ENCODE measurements around the gene AIMP2. TPM values are rescaled to one million over a fixed set of nuclear protein-coding genes. Genes with fewer than 3 reads are reported as not detected.
A peak's percentile ranks its signal among the peaks of the same experiment; 100 is the strongest.

Gene AIMP2
- total RNA-seq, 1 experiment from 2014 or later = 68.4 TPM

DNA sequence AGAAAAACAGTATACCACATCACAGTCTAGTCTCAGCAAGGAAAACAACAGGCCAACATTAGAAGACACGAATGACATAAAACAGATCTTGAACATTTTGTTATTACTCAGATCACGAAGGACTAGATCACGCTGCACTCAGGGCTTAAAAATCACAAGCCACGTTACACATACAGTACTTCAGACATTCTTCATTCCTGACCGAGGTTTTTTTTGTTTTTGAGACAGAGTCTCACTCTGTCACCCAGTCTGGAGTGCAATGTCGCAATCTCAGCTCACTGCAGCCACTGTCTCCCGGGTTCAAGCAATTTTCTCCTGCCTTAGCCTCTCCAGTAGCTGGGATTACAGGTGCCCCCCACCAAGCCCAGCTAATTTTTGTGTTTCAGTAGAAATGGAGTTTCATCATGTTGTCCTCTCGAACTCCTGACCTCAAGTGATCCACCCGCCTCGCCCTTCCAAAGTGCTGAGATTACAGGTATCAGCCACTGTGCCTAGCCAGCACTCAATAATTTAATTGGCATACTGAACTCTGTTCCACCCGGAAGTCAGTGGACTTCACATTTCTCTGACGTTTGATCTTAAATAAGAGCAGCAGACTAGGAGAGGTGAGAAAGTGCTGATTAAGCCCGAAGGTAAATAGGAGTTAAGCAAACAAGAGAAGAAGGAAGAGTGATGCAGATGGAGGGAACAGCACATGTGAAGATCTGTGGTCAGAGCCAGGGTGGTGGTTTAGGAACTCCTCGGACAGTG is 3.5 kb downstream of the AIMP2 start:
- H3F3A ChIP-seq (ENCODE audit: low read length, unreplicated experiment) = no peaks in the 10 kb centered on the region
- peaks cover 22% of the 10 kb centered on the region for H3K36me3 ChIP-seq (ENCODE audit: low read depth, low read length)
- no peak overlapping the region for H3K4me3 ChIP-seq (ENCODE audit: low read length)
- CTCF ChIA-PET = interaction anchor here (1.4 kb wide), 1 partner anchor 16 kb away, joined by 11 read pairs; no protein-coding TSS in a partner anchor
- no TSS peak for BruUV-seq (replicated peaks)
- ATAC-seq (no peak), DNase-seq (no peak)
- TF ChIP-seq EZH2phosphoT487 (IDR thresholded peaks at IDR 0.05; ENCODE audit: borderline replicate concordance, low read length) = no peak
- TF ChIP-seq, protein P1, sequence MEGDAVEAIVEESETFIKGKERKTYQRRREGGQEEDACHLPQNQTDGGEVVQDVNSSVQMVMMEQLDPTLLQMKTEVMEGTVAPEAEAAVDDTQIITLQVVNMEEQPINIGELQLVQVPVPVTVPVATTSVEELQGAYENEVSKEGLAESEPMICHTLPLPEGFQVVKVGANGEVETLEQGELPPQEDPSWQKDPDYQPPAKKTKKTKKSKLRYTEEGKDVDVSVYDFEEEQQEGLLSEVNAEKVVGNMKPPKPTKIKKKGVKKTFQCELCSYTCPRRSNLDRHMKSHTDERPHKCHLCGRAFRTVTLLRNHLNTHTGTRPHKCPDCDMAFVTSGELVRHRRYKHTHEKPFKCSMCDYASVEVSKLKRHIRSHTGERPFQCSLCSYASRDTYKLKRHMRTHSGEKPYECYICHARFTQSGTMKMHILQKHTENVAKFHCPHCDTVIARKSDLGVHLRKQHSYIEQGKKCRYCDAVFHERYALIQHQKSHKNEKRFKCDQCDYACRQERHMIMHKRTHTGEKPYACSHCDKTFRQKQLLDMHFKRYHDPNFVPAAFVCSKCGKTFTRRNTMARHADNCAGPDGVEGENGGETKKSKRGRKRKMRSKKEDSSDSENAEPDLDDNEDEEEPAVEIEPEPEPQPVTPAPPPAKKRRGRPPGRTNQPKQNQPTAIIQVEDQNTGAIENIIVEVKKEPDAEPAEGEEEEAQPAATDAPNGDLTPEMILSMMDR (conservative IDR thresholded peaks at IDR 0.05; ENCODE audit: low read depth, low read length) = no peak
- TF ChIP-seq EZH2 (IDR thresholded peaks at IDR 0.05; ENCODE audit: low read length, unreplicated experiment) = no peak
- peaks cover 49% of the 10 kb centered on the region for H3K79me2 ChIP-seq (ENCODE audit: low read length)
- no peaks in the 10 kb centered on the region for H3K27me3 ChIP-seq (ENCODE audit: low read length)
- H3K9ac ChIP-seq (ENCODE audit: low read length) = no peak overlapping the region
- H3K9me3 ChIP-seq (ENCODE audit: low read length) = no peaks in the 10 kb centered on the region
- intact Hi-C loops (cut with micrococcal nuclease) = no loop called here
- H2AFZ ChIP-seq (ENCODE audit: low read length) = no peak overlapping the region
- POLR2A ChIA-PET (ENCODE audit: unreplicated experiment) = interaction anchor here (0.6 kb wide), 2 partner anchors 45 to 542 kb away, joined by 4 to 5 read pairs; no protein-coding TSS in a partner anchor
- no peak overlapping the region for H3K27ac ChIP-seq (ENCODE audit: low read length)
- peaks cover 4% of the 10 kb centered on the region; the same call in 1 of the 2 replicates for H3K4me1 ChIP-seq (ENCODE audit: insufficient read depth, low read length)
- no peaks in the 10 kb centered on the region for H3K9me2 ChIP-seq (replicated peaks; ENCODE audit: low read length)
- H3K4me2 ChIP-seq (ENCODE audit: low read length) = no peak overlapping the region
- no peaks in the 10 kb centered on the region for H4K20me1 ChIP-seq (ENCODE audit: low read length)

DNA sequence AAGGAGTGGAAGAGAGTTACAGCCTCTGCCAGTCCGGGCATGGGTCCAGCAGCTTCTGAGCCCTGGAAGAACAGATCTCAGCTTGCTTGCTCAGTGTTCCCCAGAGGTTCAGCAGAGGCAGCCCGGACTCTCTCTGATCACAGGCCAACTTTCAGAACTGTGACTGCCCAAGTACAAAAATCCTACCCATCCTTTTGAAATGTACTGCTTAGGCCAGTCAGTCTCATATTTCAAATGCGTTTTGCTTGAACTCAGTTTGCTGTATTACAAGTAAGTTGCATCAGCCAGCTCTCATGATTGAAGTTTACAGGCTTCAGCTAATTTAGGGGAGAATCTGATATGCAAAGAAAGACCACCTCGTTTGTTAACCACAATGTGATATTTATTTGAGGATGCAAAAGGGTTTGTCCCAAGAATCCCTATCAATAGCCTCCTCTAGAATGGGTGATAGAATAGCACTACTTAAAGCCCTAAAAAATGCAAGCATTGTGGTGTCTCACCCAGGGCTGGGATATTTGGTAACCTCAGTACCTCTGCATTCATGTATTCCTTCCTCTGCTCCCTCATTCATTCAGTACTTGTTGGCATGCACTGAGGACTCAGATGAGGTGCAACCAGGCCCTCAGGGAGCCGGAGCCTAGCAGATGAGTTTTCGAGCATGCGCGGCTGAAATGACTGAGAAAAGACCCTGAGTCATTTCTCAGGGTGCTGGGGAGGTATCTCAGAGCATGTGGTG is 7.0 kb downstream of the AIMP2 start:
- peak; percentile 46; the same call in 1 of the 2 replicates for ATAC-seq
- no peak for DNase-seq
- H3K4me2 ChIP-seq (ENCODE audit: low read length) = no peak overlapping the region
- no peak overlapping the region for H3K9ac ChIP-seq (ENCODE audit: low read length)
- no peaks in the 10 kb centered on the region for H4K20me1 ChIP-seq (ENCODE audit: low read length)
- ChIA-PET POLR2A (ENCODE audit: unreplicated experiment) (no interaction called here), CTCF (no interaction called here)
- TF ChIP-seq, protein P1 (conservative IDR thresholded peaks at IDR 0.05; ENCODE audit: low read depth, low read length) = no peak
- TF ChIP-seq EZH2 (IDR thresholded peaks at IDR 0.05; ENCODE audit: low read length, unreplicated experiment) (no peak), EZH2phosphoT487 (IDR thresholded peaks at IDR 0.05; ENCODE audit: borderline replicate concordance, low read length) (no peak)
- no peak overlapping the region for H3K4me3 ChIP-seq (ENCODE audit: low read length)
- H2AFZ ChIP-seq (ENCODE audit: low read length) = no peak overlapping the region
- no peak overlapping the region for H3K27ac ChIP-seq (ENCODE audit: low read length)
- no peaks in the 10 kb centered on the region for H3F3A ChIP-seq (ENCODE audit: low read length, unreplicated experiment)
- no peaks in the 10 kb centered on the region for H3K9me2 ChIP-seq (replicated peaks; ENCODE audit: low read length)
- no TSS peak for BruUV-seq (replicated peaks)
- peaks cover 19% of the 10 kb centered on the region for H3K79me2 ChIP-seq (ENCODE audit: low read length)
- intact Hi-C loops (cut with micrococcal nuclease) = no loop called here
- no peaks in the 10 kb centered on the region for H3K27me3 ChIP-seq (ENCODE audit: low read length)
- peaks cover 4% of the 10 kb centered on the region for H3K4me1 ChIP-seq (ENCODE audit: insufficient read depth, low read length)
- H3K36me3 ChIP-seq (ENCODE audit: low read depth, low read length) = peaks cover 35% of the 10 kb centered on the region
- H3K9me3 ChIP-seq (ENCODE audit: low read length) = no peaks in the 10 kb centered on the region

DNA sequence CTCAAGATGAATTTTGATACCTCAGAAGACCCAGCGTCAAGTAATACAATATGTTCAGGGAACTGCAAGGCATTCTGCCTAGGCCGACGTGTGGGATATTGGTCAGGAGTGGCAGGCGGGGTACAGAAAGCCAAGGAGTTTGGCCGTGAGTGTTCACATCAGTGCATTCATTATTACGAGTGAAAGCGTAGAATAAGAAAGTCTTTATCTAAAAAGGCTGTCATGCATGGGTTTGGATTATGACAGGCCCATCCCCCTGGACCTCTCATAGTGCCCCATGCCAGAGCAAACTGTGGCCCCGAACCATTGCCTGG is 7.5 kb downstream of the AIMP2 start:
- Histone ChIP-seq H2AFZ (ENCODE audit: low read length) (no peak overlapping the region), H4K20me1 (ENCODE audit: low read length) (no peaks in the 10 kb centered on the region), H3K27ac (ENCODE audit: low read length) (no peak overlapping the region), H3K79me2 (ENCODE audit: low read length) (peaks cover 14% of the 10 kb centered on the region), H3K9me3 (ENCODE audit: low read length) (no peaks in the 10 kb centered on the region), H3K9me2 (replicated peaks; ENCODE audit: low read length) (no peaks in the 10 kb centered on the region), H3K36me3 (ENCODE audit: low read depth, low read length) (peaks cover 37% of the 10 kb centered on the region), H3K4me1 (ENCODE audit: insufficient read depth, low read length) (peaks cover 4% of the 10 kb centered on the region), H3K9ac (ENCODE audit: low read length) (no peak overlapping the region), H3K4me3 (ENCODE audit: low read length) (no peak overlapping the region), H3K27me3 (ENCODE audit: low read length) (no peaks in the 10 kb centered on the region), H3F3A (ENCODE audit: low read length, unreplicated experiment) (no peaks in the 10 kb centered on the region), H3K4me2 (ENCODE audit: low read length) (no peak overlapping the region)
- no peak for DNase-seq
- TF ChIP-seq, protein P1 (conservative IDR thresholded peaks at IDR 0.05; ENCODE audit: low read depth, low read length) = no peak
- TF ChIP-seq EZH2 (IDR thresholded peaks at IDR 0.05; ENCODE audit: low read length, unreplicated experiment) (no peak), EZH2phosphoT487 (IDR thresholded peaks at IDR 0.05; ENCODE audit: borderline replicate concordance, low read length) (no peak)
- intact Hi-C loops (cut with micrococcal nuclease) = no loop called here
- POLR2A ChIA-PET (ENCODE audit: unreplicated experiment) = no interaction called here
- BruUV-seq (replicated peaks) = no TSS peak
- no peak for ATAC-seq
- CTCF ChIA-PET = no interaction called here

All from PC-3 (cell line).